OCI-LY7 (cell line): ENCODE results near the gene NAPA. TPM values are rescaled to one million over a fixed set of nuclear protein-coding genes. Genes with fewer than 3 reads are reported as not detected.

Source experiments
- BruUV-seq: library from RNA; stranded (reverse); fragments of 400-500 nt; replicated peaks from 2 replicates; lab custom pipeline; 2021; lab: Mats Ljungman, UMichigan
- CTCF ChIA-PET: fragments of 300-600 bp; sonication (Branson Sonifier 250); formaldehyde crosslinking; loops from one replicate; lab custom pipeline; 2022; ENCODE audit warnings: antibody characterized with exemption; ENCODE audit not compliant: unreplicated experiment; lab: Charles Lee
- POLR2A ChIA-PET: fragments of 300-600 bp; sonication (Branson Sonifier 250); formaldehyde crosslinking; loops from one replicate; lab custom pipeline; 2022; ENCODE audit warnings: antibody characterized with exemption; lab: Charles Lee
- DNase-seq: peaks from one replicate; pipeline ENCODE4 v3.0.0-alpha.2; 2015; ENCODE audit warnings: low spot score
- H2AFZ ChIP-seq: fragments of 200-600 bp; sonication (generic), shearing (Covaris generic); 2 replicates; pipeline ENCODE4 v1.6.1; 2014; ENCODE audit warnings: mild to moderate bottlenecking, antibody characterized with exemption, low read length, moderate library complexity
- H3K27ac ChIP-seq: fragments of 200-600 bp; sonication (generic); 2 replicates; pipeline ENCODE4 v1.5.1; 2014; ENCODE audit warnings: mixed run types, low read depth, mild to moderate bottlenecking, moderate library complexity, low read length, inconsistent platforms; ENCODE audit not compliant: poor library complexity, severe bottlenecking
- H3K36me3 ChIP-seq: fragments of 200-600 bp; sonication (generic); 2 replicates; pipeline ENCODE4 v1.6.1; 2014; ENCODE audit warnings: mild to moderate bottlenecking, antibody characterized with exemption, low read length, moderate library complexity, mixed read lengths; ENCODE audit not compliant: insufficient read depth
- H3K4me1 ChIP-seq: fragments of 200-600 bp; sonication (generic); 2 replicates; pipeline ENCODE4 v1.5.1; 2014; ENCODE audit warnings: mild to moderate bottlenecking, low read length; ENCODE audit not compliant: insufficient read depth, poor library complexity, severe bottlenecking
- H3K4me2 ChIP-seq: fragments of 200-600 bp; sonication (generic); 2 replicates; pipeline ENCODE4 v1.6.1; 2014; ENCODE audit warnings: mild to moderate bottlenecking, low read length
- H3K4me3 ChIP-seq: fragments of 200-600 bp; sonication (generic); 2 replicates; pipeline ENCODE4 v1.5.1; 2014; ENCODE audit warnings: mild to moderate bottlenecking, low read depth, low read length; ENCODE audit not compliant: poor library complexity, severe bottlenecking
- H3K79me2 ChIP-seq: fragments of 200-600 bp; sonication (generic); 2 replicates; pipeline ENCODE4 v1.6.1; 2016; ENCODE audit warnings: low read depth, mild to moderate bottlenecking, low read length, moderate library complexity, mixed read lengths; ENCODE audit not compliant: insufficient read depth
- H3K9me2 ChIP-seq: fragments of 200-600 bp; sonication (generic); 2 replicates; pipeline ENCODE4 v1.6.1; 2016; ENCODE audit warnings: mild to moderate bottlenecking, low read length, mixed read lengths; ENCODE audit not compliant: insufficient read depth
- H3K9me3 ChIP-seq: fragments of 200-600 bp; sonication (generic); 2 replicates; pipeline ENCODE4 v1.6.1; 2014; ENCODE audit warnings: mild to moderate bottlenecking, mixed run types, low read length, mixed read lengths
- H4K20me1 ChIP-seq: fragments of 200-600 bp; sonication (generic); 2 replicates; pipeline ENCODE4 v1.6.1; 2014; ENCODE audit warnings: mild to moderate bottlenecking, antibody characterized with exemption, low read length, moderate library complexity, mixed read lengths; ENCODE audit not compliant: insufficient read depth
- CTCF ChIP-seq: fragments of 200-600 bp; sonication (generic); conservative IDR thresholded peaks from 2 replicates; pipeline ENCODE4 v1.5.1; 2014; ENCODE audit warnings: mild to moderate bottlenecking, antibody characterized with exemption, low read length, moderate library complexity, mixed read lengths
- EZH2phosphoT487 ChIP-seq: fragments of 200-600 bp; sonication (generic); IDR thresholded peaks from 2 replicates; pipeline ENCODE4 v1.6.1; 2018; ENCODE audit warnings: low read depth, borderline replicate concordance, mild to moderate bottlenecking, mixed run types, antibody characterized with exemption, low read length, moderate library complexity, mixed read lengths
- intact Hi-C: fragments of 100-400 bp; cut with micrococcal nuclease; formaldehyde crosslinking; loops from one replicate; pipeline ENCODE4 v1.10.0; 2022; ENCODE audit not compliant: unreplicated experiment
- total RNA-seq, 2 experiments: library from RNA; depleted of rRNA in 1 of 2; stranded (reverse); fragments of >200 nt in 1 of 2; shearing (Covaris generic) in 1 of 2; gene quantifications; 2 replicates each; pipeline ENCODE4 v1.2.3, GENCODE V29; 2014 to 2022

Gene NAPA
- total RNA-seq, 2 experiments from 2014 or later: 56.5 to 71.4 TPM

GRCh38 chr19:47544075-47544474 lies 29.2 kb upstream of the NAPA start:
- no peaks in the 10 kb centered on the region for H4K20me1 ChIP-seq
- H3K4me3 ChIP-seq: no peak overlapping the region
- ChIA-PET POLR2A (no interaction called here), CTCF (no interaction called here)
- no peaks in the 10 kb centered on the region for H3K9me2 ChIP-seq
- peaks cover 18% of the 10 kb centered on the region for H3K4me1 ChIP-seq
- TF ChIP-seq CTCF: no peak
- no peak for TF ChIP-seq EZH2phosphoT487
- no peak for DNase-seq
- intact Hi-C loops: no loop called here
- H3K27ac ChIP-seq: no peak overlapping the region
- no peaks in the 10 kb centered on the region for H3K9me3 ChIP-seq
- no peak overlapping the region for H3K4me2 ChIP-seq
- no peak overlapping the region for H2AFZ ChIP-seq
- H3K36me3 ChIP-seq: no peaks in the 10 kb centered on the region
- H3K79me2 ChIP-seq: no peaks in the 10 kb centered on the region
- no TSS peak for BruUV-seq

GRCh38 chr19:47542030-47542475 lies 27.2 kb upstream of the NAPA start:
- no peaks in the 10 kb centered on the region for H3K79me2 ChIP-seq
- H4K20me1 ChIP-seq: no peaks in the 10 kb centered on the region
- H3K9me2 ChIP-seq: no peaks in the 10 kb centered on the region
- H3K27ac ChIP-seq: no peak overlapping the region
- POLR2A ChIA-PET: no interaction called here
- no peaks in the 10 kb centered on the region for H3K36me3 ChIP-seq
- no peak for TF ChIP-seq EZH2phosphoT487
- no peak for TF ChIP-seq CTCF
- H2AFZ ChIP-seq: peak overlapping the region; percentile 74
- no peak overlapping the region for H3K4me2 ChIP-seq
- no peaks in the 10 kb centered on the region for H3K9me3 ChIP-seq
- no TSS peak for BruUV-seq
- H3K4me3 ChIP-seq: no peak overlapping the region
- CTCF ChIA-PET: no interaction called here
- peaks cover 18% of the 10 kb centered on the region for H3K4me1 ChIP-seq
- intact Hi-C loops: no loop called here
- no peak for DNase-seq

GRCh38 chr19:47541518-47541917 lies 26.7 kb upstream of the NAPA start:
- Histone ChIP-seq H3K79me2 (no peaks in the 10 kb centered on the region), H3K4me3 (no peak overlapping the region), H3K4me2 (no peak overlapping the region), H3K4me1 (peaks cover 18% of the 10 kb centered on the region), H3K9me2 (no peaks in the 10 kb centered on the region), H3K9me3 (no peaks in the 10 kb centered on the region), H4K20me1 (no peaks in the 10 kb centered on the region), H2AFZ (peak overlapping the region; percentile 74), H3K36me3 (no peaks in the 10 kb centered on the region), H3K27ac (no peak overlapping the region)
- TF ChIP-seq CTCF (no peak), EZH2phosphoT487 (no peak)
- ChIA-PET POLR2A (no interaction called here), CTCF (no interaction called here)
- intact Hi-C loops: loop anchor here (2.0 kb wide), 1 partner anchor 157 kb away; no protein-coding TSS in a partner anchor
- BruUV-seq: no TSS peak
- DNase-seq: no peak
